Aorta (tissue), 5 donors: Measurements from ENCODE around the gene BCAS1. TPM values are rescaled to one million over a fixed set of nuclear protein-coding genes. Genes with fewer than 3 reads are reported as not detected.

Source experiments
- ATAC-seq: fragments of 200-7000 bp; cut with Tn5 transposase; one replicate; pipeline ENCODE4 v1.9.1; 2022; ENCODE audit warnings: moderate library complexity; ENCODE audit not compliant: low FRiP score
- DNase-seq, 2 donors: peaks; one replicate each; pipeline ENCODE4 v3.0.0-alpha.2; 2020
- H3K27ac ChIP-seq, 2 donors: one replicate each; pipeline ENCODE4 v1.5.1; 2013; ENCODE audit warnings: low read length in 2 of 2, mild to moderate bottlenecking in 2 of 2, moderate library complexity in 2 of 2, control low read depth in 1 of 2, inconsistent platforms in 1 of 2, low read depth in 1 of 2
- H3K27me3 ChIP-seq, 2 donors: one replicate each; pipeline ENCODE4 v1.6.1; 2013; ENCODE audit warnings: control low read depth in 1 of 2, low read length in 1 of 2, mild to moderate bottlenecking in 1 of 2, moderate library complexity in 1 of 2; ENCODE audit not compliant: insufficient read depth in 2 of 2, control insufficient read depth in 1 of 2
- H3K36me3 ChIP-seq, 2 donors: one replicate each; pipeline ENCODE4 v1.6.1; 2013; ENCODE audit warnings: control low read depth in 1 of 2, low read length in 1 of 2, mild to moderate bottlenecking in 1 of 2; ENCODE audit not compliant: insufficient read depth in 2 of 2, control insufficient read depth in 1 of 2
- H3K4me1 ChIP-seq, 2 donors: one replicate each; pipeline ENCODE4 v1.6.1; 2013; ENCODE audit warnings: low read length in 2 of 2, control low read depth in 1 of 2, mild to moderate bottlenecking in 1 of 2, moderate library complexity in 1 of 2; ENCODE audit not compliant: insufficient read depth in 2 of 2, control insufficient read depth in 1 of 2
- H3K4me3 ChIP-seq, 2 donors: one replicate each; pipeline ENCODE4 v1.5.1; 2013; ENCODE audit warnings: low read length in 2 of 2, control low read depth in 1 of 2, mild to moderate bottlenecking in 1 of 2
- H3K9me3 ChIP-seq: one replicate; pipeline ENCODE4 v1.6.1; 2013; ENCODE audit warnings: mild to moderate bottlenecking, low read length; ENCODE audit not compliant: control insufficient read depth
- WGBS, 2 donors: extraction: QIAGEN DNeasy Blood & Tissue Kit; methylation state at CpG; one replicate each; pipeline ENCODE4 v1.1.7; 2013; 5-methylcytosine and 5-hydroxymethylcytosine counted together
- intact Hi-C, 2 donors: fragments of 100-400 bp; cut with DNase I; formaldehyde crosslinking; loops; one replicate each; pipeline versions ENCODE4 v1.14.2 to v1.15.0; 2022
- polyA plus RNA-seq, 2 donors: library from polyadenylated mRNA; stranded (reverse); fragments of 200-250 nt; gene quantifications; one replicate each; pipeline ENCODE4 v1.2.3, GENCODE V29; 2013
- total RNA-seq, 2 donors: library from RNA; stranded (reverse); fragmentation: NEBNext Ultra II Directional; extraction: Animal tissue kit (Norgen Biotek cat#: 25700); gene quantifications; one replicate each; pipeline ENCODE4 v1.2.1, GENCODE V29; 2021
- donor health status: healthy with polysubstance abuse.
- donor health status: Bipolar disorder and iron deficiency.
- donor health status: DM: no; HTN: no; CAD: no.
- donor health status: DM: no; HTN: no; CAD: no.
- donor health status: DM: yes; HTN: yes; CAD: no.

Gene BCAS1
- total and polyA plus RNA-seq, 4 donors: 0.51 to 8.9 (median 1.8) TPM

DNA sequence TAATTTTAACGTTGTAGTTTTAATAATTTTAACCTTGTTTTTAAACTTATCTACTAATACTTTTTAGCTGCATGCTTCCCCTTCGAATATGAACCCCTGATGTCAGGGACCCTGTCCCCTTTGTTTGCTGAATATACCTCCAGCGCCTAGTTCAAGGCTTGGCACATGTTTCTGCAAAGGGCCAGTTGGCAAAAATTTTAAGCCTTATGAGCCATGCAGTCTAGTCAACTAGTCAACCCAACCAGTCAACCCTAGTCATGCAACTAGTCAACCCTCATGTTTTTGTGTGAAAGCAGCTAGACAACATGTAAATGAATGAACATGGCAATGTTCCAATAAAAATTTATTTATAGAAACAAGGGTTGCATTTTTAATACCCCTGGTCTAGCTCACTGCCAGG lies 119.8 kb downstream of the BCAS1 start:
- Histone ChIP-seq H3K27ac (no peak overlapping the region), H3K4me3 (no peak overlapping the region), H3K4me1 (no peaks in the 10 kb centered on the region), H3K36me3 (no peaks in the 10 kb centered on the region), H3K9me3 (peaks cover 1% of the 10 kb centered on the region), H3K27me3 (no peaks in the 10 kb centered on the region)
- DNase-seq: no peak
- no peak for ATAC-seq
- intact Hi-C loops: no loop called here
- 84 to 90% methylated on average over 3 of the region's 3 CpGs for WGBS, 2 donors

DNA sequence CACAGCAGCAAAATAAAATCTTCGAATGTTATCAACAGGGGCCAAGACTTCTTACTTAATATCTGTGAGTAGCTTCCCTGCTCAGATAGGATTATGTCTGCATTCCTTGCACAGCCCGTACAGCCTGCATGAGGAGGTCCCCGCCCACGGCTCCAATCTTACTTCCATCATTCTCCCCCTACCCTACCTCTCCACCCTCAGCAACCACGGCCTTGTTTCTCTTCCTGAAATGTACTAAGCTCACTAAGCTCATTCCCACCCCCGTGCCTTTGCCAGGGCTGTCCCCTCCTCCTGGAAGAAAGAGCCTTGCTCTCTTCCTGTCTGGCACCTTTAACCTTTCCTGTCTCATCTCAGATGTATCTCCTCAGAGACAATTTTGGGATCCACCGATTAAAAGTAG lies 120.4 kb downstream of the BCAS1 start:
- ATAC-seq (no peak), DNase-seq (no peak)
- Histone ChIP-seq H3K4me1 (no peaks in the 10 kb centered on the region), H3K9me3 (peaks cover 1% of the 10 kb centered on the region), H3K36me3 (no peaks in the 10 kb centered on the region), H3K27me3 (no peaks in the 10 kb centered on the region), H3K27ac (no peak overlapping the region), H3K4me3 (no peak overlapping the region)
- intact Hi-C loops: no loop called here
- WGBS, 2 donors: 86 to 87% methylated on average over 7 of the region's 7 CpGs

DNA sequence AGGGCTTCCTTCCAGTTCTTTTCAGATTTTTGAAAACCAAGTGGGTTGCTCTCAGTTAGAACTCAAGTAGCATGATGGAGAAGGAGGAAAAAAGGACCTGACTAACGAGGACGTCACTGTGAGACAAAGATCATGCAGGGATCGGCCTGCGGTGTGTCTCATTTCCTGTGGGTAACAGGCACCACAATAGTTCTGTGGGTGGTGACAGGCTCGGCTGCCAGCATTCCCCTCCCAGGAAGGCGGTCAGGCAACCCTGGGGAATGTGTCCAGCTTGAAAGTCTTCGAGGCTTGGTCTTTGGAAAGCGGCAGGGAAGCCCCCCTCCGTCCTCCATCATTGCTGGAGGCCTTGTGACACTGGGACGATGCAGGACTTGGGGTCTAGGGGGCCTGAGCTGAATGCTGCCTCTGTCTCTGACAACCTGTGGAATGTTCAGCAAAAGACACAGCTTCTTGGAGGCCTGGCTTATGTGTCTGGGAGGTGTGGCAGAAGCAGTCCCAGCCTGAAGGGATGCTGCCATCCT lies 121.0 kb downstream of the BCAS1 start:
- ATAC-seq (no peak), DNase-seq (peak; percentile 83 to 84)
- H3K9me3 ChIP-seq: peaks cover 1% of the 10 kb centered on the region
- H3K36me3 ChIP-seq: no peaks in the 10 kb centered on the region
- no peaks in the 10 kb centered on the region for H3K27me3 ChIP-seq
- H3K27ac ChIP-seq: no peak overlapping the region
- intact Hi-C loops: loop anchor here (10.0 kb wide), 1 partner anchor 115 kb away; no protein-coding TSS in a partner anchor
- WGBS, 2 donors: 18 to 19% methylated on average over 10 of the region's 10 CpGs
- no peaks in the 10 kb centered on the region for H3K4me1 ChIP-seq
- H3K4me3 ChIP-seq: no peak overlapping the region

DNA sequence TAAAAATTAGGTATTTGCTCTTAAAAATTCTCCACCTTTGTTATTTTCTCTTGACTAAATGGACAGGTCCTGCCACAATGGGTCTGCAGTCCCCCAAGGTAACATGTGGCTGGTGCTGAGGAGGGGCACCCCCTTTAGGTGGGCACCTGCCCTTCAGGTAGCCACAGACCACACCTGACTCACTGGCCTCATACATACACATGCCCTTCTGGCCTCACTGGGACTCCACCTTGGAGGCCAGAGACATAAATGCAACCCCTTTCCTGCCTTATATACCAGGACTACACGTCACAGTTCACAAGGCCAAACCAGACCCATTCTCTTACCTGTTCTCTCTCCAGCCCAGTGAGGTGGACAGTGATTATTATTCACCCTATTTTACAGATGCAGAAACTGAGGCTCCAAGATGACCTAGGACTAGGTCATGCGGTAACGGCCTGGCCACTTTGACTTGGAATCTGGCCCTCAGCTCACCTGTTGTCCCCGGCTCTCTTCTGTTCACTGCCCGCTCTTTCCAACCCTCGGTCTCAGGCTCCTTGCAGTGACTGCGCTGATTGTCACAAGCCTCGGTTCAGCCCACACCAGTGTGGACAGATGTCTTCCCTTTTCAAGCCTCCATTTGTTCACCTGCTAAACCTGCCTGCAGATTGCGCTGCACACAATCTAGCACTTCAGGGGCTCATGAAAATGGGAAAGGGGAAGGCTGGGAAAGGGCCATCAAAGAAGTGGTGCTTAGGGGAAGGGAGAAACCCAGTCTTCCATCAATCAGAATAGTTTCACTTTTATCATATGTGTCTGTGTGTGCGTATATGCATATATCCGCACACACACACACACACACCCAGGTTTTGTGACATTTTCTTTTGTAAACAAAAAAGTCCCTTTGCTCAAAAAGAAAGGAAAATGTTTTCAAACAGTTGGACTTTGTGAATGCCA lies 121.7 kb downstream of the BCAS1 start:
- H3K4me1 ChIP-seq: no peaks in the 10 kb centered on the region
- no peak for ATAC-seq
- H3K9me3 ChIP-seq: peaks cover 1% of the 10 kb centered on the region
- no peaks in the 10 kb centered on the region for H3K36me3 ChIP-seq
- H3K27me3 ChIP-seq: no peaks in the 10 kb centered on the region
- H3K27ac ChIP-seq: no peak overlapping the region
- WGBS, 2 donors: 91 to 92% methylated on average over 11 of the region's 11 CpGs
- no peak for DNase-seq
- intact Hi-C loops: loop anchor here (10.0 kb wide), 1 partner anchor 116 kb away; no protein-coding TSS in a partner anchor
- H3K4me3 ChIP-seq: no peak overlapping the region

DNA sequence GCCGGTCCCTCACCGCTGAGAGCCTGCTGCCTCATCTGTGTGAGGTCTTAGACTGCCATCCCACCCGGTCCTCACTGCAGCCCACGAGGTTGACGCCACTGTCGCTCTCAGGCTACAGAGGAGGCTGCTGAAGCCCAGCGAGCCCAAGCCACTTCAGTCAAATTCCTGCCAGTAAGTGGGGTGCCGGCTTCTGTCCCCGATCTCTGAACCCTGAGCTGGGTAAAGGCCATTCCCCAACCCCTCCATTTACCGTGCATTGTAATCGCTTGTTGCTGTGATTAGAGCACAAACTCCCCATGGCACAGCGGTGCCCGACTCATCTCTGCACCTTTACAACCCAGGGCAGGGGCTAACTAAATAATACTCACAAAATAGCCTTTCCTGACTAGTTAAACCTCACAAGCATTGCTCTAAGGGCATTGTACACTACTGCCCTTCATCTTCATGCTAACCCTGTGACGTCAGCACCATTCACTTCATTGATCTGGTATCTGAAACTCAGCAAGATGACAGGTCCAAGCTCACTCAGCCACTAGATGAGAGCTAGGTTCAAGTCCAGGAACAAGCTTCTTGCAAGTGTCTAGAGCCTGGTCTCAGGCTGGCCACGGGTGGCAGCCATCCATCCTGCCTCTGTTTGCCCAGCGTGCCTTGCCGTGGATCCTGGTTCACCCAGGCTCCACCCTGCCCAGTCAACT lies 122.7 kb downstream of the BCAS1 start:
- H3K27me3 ChIP-seq: no peaks in the 10 kb centered on the region
- no peaks in the 10 kb centered on the region for H3K4me1 ChIP-seq
- H3K27ac ChIP-seq: no peak overlapping the region
- no peak for DNase-seq
- H3K4me3 ChIP-seq: no peak overlapping the region
- H3K9me3 ChIP-seq: no peaks in the 10 kb centered on the region
- intact Hi-C loops: loop anchor here (10.0 kb wide), 1 partner anchor 117 kb away; no protein-coding TSS in a partner anchor
- ATAC-seq: no peak
- no peaks in the 10 kb centered on the region for H3K36me3 ChIP-seq
- 88 to 89% methylated on average over 17 of the region's 17 CpGs for WGBS, 2 donors

DNA sequence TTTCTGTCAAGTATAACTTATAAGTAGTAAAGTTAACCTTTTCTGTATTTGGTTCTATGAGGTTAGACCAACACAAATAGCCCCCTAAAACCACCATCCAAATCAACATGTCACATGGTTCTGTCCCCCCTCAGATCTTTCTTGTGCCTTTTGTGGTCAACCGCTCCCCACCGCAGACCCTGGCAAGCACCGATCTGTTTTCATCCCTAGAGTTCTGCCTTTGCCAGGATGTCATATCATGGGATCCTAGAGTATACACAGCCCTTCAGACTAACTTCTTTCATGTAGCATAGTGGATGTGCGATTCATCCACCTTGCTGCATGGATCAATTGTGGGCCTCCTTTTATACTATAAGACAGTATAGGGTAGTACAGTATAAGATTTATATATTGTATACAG lies 124.3 kb downstream of the BCAS1 start:
- WGBS, 2 donors: 81 to 94% methylated on average over 4 of the region's 4 CpGs
- ATAC-seq (no peak), DNase-seq (no peak)
- intact Hi-C loops: loop anchor here (10.0 kb wide), 1 partner anchor 119 kb away; no protein-coding TSS in a partner anchor
- Histone ChIP-seq H3K27me3 (no peaks in the 10 kb centered on the region), H3K9me3 (no peaks in the 10 kb centered on the region), H3K4me1 (no peaks in the 10 kb centered on the region), H3K36me3 (no peaks in the 10 kb centered on the region), H3K27ac (no peak overlapping the region), H3K4me3 (no peak overlapping the region)

DNA sequence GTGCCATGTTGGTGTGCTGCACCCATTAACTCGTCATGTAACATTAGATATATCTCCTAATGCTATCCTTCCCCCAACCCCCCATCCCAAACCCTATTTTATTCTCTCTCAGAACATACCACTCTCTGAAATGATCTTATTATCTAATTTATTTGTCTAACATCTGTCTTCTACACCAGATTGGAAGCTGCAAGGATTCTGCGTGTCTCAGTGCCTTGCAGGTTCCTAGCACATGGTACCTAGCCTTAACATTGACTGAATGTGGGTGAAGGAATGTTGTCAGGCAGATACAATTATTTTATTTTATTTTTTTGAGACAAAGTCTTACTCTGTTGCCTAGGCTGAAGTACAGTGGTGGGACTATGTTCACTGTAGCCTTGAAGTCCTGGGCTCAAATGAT lies 124.9 kb downstream of the BCAS1 start:
- H3K4me1 ChIP-seq: no peaks in the 10 kb centered on the region
- WGBS, 2 donors: 95% methylated on average over 2 of the region's 2 CpGs
- intact Hi-C loops: loop anchor here (10.0 kb wide), 1 partner anchor 119 kb away; no protein-coding TSS in a partner anchor
- H3K9me3 ChIP-seq: no peaks in the 10 kb centered on the region
- DNase-seq (no peak), ATAC-seq (no peak)
- H3K36me3 ChIP-seq: no peaks in the 10 kb centered on the region
- H3K27me3 ChIP-seq: no peaks in the 10 kb centered on the region
- no peak overlapping the region for H3K27ac ChIP-seq
- H3K4me3 ChIP-seq: no peak overlapping the region

DNA sequence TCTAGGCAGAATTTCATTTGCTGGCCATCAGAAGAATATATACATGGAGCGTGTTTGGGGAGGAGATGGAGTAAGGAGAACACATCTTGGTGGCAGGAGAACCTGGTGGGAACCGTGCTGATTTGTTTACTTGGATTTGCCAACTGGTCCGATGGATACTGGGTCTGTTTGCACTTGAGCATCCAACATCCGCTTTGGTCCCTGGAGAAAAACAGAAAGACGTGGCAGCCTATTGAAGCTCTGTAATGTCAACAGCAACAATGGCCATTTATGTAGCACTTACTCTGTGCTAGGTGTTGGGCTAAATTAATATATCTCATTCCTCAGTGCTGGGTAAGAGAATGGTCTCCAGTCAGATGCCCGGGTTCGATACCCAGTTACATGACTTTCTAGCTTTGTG lies 125.6 kb downstream of the BCAS1 start:
- no peaks in the 10 kb centered on the region for H3K36me3 ChIP-seq
- no peaks in the 10 kb centered on the region for H3K9me3 ChIP-seq
- H3K4me3 ChIP-seq: no peak overlapping the region
- no peak overlapping the region for H3K27ac ChIP-seq
- WGBS, 2 donors: 71 to 83% methylated on average over 7 of the region's 7 CpGs
- DNase-seq (no peak), ATAC-seq (no peak)
- no peaks in the 10 kb centered on the region for H3K27me3 ChIP-seq
- intact Hi-C loops: loop anchor here (5.0 to 10.0 kb wide), 2 partner anchors 120 to 367 kb away; no protein-coding TSS in a partner anchor
- no peaks in the 10 kb centered on the region for H3K4me1 ChIP-seq
